PFSK-1 (cell line): ENCODE data around the gene BARHL2.

ENCODE experiments used
- FOXP2 ChIP-seq: optimal IDR thresholded peaks from 2 replicates; pipeline ENCODE3; 2011; ENCODE audit warnings: borderline replicate concordance, control low read depth, inconsistent platforms; ENCODE audit not compliant: insufficient read depth; ENCODE audit errors: extremely low read length, extremely low read depth
- POLR2AphosphoS5 ChIP-seq: IDR thresholded peaks from 2 replicates; pipeline ENCODE4 v1.6.1; 2012; ENCODE audit warnings: low read depth, mild to moderate bottlenecking, control low read depth, low read length, moderate library complexity
- SIN3A ChIP-seq: IDR thresholded peaks from 2 replicates; pipeline ENCODE4 v1.6.1; 2012; ENCODE audit warnings: mild to moderate bottlenecking, low read length, moderate library complexity, borderline replicate concordance; ENCODE audit not compliant: insufficient read depth
- TAF1 ChIP-seq: IDR thresholded peaks from 2 replicates; pipeline ENCODE4 v1.6.1; 2012; ENCODE audit warnings: low read length, control low read depth, borderline replicate concordance; ENCODE audit not compliant: insufficient read depth
- TF ChIP-seq, protein P1 (sequence below), 2 experiments: IDR thresholded peaks; 2 replicates each; pipeline versions ENCODE4 v1.6.1 to v1.8.0; 2011 to 2012; ENCODE audit warnings: low read depth in 2 of 2, low read length in 2 of 2, control low read depth in 1 of 2, inconsistent platforms in 1 of 2, mild to moderate bottlenecking in 1 of 2, moderate library complexity in 1 of 2; ENCODE audit not compliant: insufficient read depth in 1 of 2

Gene BARHL2

DNA sequence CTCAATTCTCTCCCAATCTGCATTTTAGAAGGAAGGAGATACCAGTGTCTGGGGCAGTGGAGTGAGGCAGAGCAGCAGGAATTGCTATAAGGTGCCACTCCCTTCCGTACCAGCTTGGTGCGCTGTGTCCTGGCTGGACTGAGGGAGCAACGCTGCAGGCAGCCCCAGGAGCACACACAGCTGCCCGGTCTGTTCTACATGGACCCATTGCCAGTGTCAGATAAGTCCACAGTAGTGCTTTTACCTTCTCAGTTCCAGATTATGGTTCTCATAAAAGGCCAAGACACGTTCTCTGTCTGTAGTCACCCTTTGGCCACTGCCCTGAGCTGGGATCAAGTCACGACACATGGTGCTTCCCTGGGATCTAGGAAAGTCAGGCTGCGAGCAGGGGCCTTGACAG lies 44.1 kb upstream of the BARHL2 start:
- no peak for TF ChIP-seq FOXP2
- TF ChIP-seq SIN3A: no peak
- TF ChIP-seq POLR2AphosphoS5: no peak
- TF ChIP-seq, protein P1, sequence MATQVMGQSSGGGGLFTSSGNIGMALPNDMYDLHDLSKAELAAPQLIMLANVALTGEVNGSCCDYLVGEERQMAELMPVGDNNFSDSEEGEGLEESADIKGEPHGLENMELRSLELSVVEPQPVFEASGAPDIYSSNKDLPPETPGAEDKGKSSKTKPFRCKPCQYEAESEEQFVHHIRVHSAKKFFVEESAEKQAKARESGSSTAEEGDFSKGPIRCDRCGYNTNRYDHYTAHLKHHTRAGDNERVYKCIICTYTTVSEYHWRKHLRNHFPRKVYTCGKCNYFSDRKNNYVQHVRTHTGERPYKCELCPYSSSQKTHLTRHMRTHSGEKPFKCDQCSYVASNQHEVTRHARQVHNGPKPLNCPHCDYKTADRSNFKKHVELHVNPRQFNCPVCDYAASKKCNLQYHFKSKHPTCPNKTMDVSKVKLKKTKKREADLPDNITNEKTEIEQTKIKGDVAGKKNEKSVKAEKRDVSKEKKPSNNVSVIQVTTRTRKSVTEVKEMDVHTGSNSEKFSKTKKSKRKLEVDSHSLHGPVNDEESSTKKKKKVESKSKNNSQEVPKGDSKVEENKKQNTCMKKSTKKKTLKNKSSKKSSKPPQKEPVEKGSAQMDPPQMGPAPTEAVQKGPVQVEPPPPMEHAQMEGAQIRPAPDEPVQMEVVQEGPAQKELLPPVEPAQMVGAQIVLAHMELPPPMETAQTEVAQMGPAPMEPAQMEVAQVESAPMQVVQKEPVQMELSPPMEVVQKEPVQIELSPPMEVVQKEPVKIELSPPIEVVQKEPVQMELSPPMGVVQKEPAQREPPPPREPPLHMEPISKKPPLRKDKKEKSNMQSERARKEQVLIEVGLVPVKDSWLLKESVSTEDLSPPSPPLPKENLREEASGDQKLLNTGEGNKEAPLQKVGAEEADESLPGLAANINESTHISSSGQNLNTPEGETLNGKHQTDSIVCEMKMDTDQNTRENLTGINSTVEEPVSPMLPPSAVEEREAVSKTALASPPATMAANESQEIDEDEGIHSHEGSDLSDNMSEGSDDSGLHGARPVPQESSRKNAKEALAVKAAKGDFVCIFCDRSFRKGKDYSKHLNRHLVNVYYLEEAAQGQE (IDR thresholded peaks at IDR 0.05; ENCODE audit: insufficient read depth in 1 of 2, low read depth in 2 of 2, low read length in 2 of 2): no peak
- TF ChIP-seq TAF1: no peak

DNA sequence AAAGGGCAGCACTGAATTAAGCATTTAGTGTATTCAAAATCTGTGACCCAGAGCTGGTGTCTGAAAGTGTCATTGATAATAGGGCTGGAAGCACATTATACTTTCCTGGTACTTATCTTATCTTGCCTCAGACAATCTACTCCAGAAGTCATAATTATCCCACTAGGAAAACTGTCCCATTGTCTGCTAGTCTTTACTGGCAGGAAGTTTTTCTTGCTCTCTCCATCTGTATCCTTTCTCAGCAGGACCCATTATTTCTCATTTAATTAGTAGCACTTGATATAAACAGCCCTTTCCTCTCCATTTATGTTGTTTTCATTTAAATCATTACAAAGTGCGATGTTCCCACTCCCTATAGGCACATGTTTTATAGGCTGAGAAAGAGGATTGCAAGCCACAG lies 36.5 kb upstream of the BARHL2 start:
- TF ChIP-seq SIN3A: no peak
- no peak for TF ChIP-seq TAF1
- TF ChIP-seq FOXP2: no peak
- TF ChIP-seq, protein P1 (IDR thresholded peaks at IDR 0.05; ENCODE audit: insufficient read depth in 1 of 2, low read depth in 2 of 2, low read length in 2 of 2): no peak
- TF ChIP-seq POLR2AphosphoS5: no peak

DNA sequence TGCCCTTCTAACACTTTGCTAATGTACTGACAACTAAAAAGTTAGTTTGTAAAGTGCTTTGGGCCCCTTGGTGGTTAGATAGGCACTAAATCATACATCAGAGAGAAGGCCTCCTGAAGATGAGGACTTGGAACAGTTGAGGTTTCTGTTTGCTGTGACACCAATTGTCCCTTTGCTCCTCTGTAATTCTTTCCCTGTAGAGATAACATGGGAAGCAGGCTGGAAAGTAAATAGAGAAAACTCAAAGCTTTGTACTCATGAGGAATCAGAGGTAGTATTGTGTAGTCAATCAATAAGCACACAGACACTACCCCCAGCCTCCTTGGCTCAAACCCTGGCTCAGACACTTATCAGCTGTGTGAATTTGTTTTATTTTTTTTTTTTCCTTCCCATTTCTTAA lies 31.6 kb upstream of the BARHL2 start:
- TF ChIP-seq, protein P1 (IDR thresholded peaks at IDR 0.05; ENCODE audit: insufficient read depth in 1 of 2, low read depth in 2 of 2, low read length in 2 of 2): no peak
- TF ChIP-seq SIN3A (no peak), POLR2AphosphoS5 (no peak), FOXP2 (no peak), TAF1 (no peak)

DNA sequence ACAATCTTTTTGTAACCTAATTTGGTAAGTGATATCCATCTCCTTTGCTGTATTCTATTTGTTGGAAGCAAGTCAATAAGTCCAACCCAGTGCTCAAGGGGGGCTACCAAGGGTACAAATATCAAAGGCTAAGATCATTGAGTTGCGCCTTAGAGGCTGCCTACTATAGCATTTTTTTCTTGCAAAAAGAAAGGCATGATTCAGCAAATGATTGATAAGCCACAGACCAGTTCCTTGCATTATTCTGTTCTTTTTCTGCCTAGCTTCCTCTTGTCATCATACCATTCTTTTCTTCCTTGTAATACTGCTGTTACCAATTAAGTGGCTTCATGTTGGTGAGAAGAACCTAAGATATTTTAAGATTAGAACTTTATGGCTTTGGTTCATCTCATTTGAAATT lies 29.8 kb upstream of the BARHL2 start:
- TF ChIP-seq SIN3A (no peak), FOXP2 (no peak), TAF1 (no peak), POLR2AphosphoS5 (no peak)
- TF ChIP-seq, protein P1 (IDR thresholded peaks at IDR 0.05; ENCODE audit: insufficient read depth in 1 of 2, low read depth in 2 of 2, low read length in 2 of 2): no peak

DNA sequence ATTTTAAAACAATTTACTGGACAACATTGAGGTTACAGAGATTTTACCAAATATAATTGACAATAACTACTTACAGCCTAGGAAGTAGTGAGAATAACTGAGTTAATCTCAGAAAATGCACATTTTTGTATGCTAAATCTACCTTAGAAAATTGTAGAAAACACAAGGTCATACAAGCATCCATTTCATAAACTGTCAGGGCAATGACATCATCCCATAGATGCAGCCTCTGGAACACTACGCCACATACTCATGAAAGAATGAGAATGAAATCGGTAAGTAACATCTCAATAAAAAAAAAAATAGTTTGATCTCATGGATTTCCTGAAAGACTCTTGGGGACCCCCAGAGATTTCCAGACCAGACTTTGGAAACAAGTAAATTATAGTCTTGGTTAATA lies 28.9 kb upstream of the BARHL2 start:
- TF ChIP-seq POLR2AphosphoS5: no peak
- TF ChIP-seq SIN3A: no peak
- TF ChIP-seq, protein P1 (IDR thresholded peaks at IDR 0.05; ENCODE audit: insufficient read depth in 1 of 2, low read depth in 2 of 2, low read length in 2 of 2): no peak
- TF ChIP-seq TAF1: no peak
- TF ChIP-seq FOXP2: no peak
